HuH-7.5 (cell line): Measurements from ENCODE around the gene NPHP4.

ENCODE experiments used
- DNase-seq: peaks from one replicate; pipeline ENCODE4 v3.0.0; 2011; ENCODE audit warnings: low spot score

The NPHP4 gene

DNA sequence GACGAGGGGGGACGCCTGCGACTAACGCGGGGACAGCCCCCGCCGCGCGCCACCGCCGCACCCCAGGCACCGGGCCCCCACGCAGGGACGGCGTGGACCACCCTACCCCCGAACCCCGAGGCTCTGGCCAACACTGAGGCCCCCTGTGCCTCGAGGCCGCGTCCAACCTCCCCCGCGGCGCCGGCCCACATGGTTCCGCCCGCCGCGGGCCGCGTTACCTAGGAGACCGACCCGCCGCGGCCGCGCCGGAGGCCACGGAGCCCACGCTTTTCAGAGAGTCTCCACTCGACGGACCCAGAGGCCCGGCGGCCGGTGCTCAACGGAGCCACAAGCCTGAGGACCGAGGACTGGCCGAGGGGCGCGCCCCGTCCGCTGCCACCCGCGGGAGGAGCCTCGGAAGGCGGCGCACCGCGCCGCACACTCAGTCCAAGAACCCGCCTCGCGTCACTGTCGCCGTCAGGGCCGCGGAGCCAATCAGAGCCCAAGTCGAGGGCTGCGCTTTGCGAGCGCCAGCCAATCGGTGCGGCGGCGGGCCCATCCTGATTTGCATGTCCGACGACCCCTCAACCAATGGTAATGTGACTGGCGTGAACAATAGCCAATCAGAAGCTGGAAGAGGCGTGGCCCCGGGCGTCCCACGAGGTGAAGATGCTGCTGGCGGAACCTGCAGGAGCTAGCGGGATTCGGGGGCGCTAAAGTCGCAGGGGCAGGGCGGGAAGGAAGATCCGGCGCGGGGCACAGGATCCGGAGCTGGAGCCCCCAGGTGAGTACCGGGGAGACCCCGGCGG, at the start of gene NPHP4:
TSS of gene NPHP4 (minus strand) at position 400 of the 788 bp plus-strand sequence. CDS start 6,136 bp downstream, outside the sequence.
- DNase-seq, result peak; percentile 100

DNA sequence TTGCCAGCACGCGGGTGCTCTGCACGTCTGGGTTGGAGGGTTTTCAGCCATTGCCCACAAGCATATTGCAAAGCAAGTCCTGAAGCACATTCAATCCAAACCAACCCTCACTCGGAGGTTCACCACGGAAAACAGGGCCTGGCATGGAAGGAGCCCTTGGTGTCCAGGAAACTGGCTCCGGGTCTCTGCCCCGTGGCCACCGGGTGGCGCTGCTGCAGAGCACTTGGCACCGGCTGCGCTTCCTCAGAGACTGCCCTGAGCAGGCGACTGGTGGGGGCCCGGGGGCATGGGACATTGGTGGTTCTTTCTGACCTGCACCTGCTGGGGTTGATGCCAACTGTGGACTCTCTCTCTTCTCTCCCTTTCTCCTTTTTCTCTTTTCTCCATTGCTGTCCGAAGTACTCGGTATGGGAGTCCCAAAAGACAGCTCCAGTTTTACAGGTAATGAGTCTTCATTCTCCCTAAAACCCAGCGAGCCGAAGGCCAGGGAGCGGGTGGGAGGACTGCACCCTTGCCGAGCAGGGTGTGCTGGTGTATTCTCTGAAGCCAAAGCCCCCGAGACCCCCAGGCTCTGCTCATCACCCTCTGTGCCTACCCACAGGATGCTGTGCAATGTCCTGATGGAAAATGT, 49.3 kb upstream of the NPHP4 start:
- DNase-seq, result peak; percentile 74

DNA sequence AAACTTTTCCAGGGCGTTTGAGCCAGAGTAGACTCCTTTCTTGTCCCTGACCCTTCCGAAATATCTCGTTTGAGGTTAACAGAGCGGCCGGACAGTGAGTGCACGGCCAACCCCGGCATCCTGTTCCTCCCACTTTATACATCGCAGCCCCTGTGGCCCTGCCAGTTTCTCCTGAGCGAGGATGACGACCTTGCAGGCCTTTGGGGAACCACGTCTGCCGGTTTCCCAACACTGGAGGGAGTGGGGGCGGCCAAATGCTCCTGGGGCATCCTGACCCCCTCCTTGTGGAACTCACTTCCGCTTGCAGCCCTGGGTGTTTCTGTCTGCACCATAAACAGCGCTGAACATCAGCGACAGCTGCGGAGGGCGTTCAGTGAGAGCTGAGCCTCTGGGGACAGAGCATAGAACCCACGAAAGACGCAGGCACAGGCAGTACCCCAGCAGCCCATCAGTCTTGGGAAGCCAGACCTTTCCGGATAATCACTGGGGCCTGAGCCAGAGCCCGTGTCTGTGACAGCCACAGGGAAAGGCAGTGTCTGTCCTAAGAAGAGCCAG, 48.7 kb upstream of the NPHP4 start:
- DNase-seq, result no peak

DNA sequence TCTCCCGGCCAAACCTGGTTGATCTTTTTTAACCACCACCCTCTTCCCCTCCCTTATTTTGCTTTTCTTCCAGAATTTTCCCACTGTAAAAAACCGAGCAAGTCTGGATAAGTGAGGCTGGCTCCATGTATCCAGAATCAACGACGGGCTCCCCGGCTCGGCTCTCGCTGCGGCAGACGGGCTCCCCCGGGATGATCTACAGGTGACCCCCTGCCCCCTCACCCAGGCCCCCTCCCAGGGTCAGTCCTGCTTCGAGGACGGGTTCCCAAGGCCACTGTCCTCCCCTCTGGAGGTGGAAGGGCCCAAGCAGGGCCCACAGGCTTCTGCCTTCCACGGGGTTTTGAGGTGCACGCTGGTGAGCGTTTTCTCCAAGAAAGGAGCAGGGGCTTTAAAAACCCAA, 48.2 kb upstream of the NPHP4 start:
- no peak for DNase-seq

GRCh38 chr1:6039031-6039430, 46.8 kb upstream of the NPHP4 start:
- DNase-seq, result no peak

- no peak for DNase-seq
Measured at GRCh38 chr1:6038603-6039002, 46.4 kb upstream of the NPHP4 start.

DNA sequence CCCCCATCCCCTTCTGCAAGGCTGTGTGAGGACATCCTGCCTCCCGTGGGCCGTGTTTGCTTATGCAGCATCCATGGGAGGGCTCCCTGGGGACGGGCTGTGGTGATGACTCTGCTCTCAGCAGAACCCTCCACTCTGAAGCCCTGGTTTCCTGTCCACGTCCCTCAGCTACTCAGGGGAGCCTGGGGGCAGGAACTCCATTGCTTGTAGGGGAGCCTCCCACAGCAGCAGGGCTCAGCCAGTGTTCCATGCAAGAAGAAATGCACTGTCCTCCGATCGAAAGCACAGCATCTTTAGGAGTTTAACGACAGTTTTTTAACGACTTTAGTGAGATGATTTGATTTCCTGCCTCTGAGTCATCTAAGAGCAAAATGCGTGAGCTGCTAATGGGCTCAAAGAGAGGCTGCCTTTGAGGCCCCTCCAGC, 45.1 kb upstream of the NPHP4 start:
- no peak for DNase-seq

DNA sequence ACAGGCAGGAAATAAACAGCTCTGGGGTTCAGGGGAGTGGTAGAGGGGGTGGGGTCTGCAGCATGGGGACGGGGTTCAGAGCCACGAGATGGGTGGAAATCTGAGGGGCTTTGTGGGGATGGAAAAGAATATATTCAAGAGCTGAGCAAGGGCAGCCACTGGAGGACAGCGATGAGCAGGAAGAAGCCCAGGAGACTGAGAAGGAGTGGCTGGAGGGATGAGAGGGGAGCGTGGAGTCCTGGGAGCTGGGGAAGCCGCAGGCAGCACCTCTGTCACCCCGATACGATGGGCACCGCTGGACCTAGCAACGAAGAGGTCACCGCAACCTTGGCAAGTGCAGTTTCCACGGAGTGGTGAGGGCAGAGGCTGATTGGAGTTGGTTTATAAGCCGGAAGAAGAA, 43.5 kb upstream of the NPHP4 start:
- DNase-seq, result no peak

DNA sequence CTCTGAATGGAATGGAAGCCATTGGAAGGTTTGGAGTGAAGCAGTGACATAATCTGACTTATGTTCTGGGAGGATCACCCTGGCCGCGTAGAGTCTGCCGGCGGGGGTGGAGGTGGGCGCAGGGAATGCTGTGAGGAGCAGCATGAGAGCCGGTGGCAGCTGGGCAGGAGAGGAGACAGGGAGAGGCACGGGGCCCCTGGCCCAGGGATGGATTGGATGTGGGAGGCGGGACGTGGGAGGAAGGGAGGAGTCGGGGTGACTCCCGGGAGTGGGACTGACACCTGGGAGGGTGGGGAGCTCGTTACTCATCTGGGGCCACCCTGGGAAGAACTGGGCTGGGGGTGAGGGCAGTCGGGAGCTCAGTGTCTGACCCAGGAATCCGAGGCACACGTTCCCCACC, 43.1 kb upstream of the NPHP4 start:
- DNase-seq, result no peak

DNA sequence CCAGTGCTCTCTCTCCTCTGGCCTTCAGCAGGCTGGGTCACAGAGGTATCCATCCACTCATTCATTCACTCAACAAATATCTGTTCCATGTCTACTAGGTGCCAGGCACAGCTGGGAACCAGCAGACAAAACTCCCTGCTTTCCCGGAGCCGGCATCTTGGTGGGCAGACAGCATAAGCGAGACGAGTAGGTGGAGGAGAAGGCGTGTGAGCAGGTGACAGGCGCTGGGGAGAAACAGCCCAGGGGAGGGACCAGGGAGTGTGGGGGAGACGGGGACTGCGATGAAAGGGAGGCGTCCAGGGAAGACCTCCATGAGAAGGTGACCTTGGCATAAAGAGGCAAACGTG, 42.5 kb upstream of the NPHP4 start:
- DNase-seq, result no peak

GRCh38 chr1:6033986-6034749, 41.9 kb upstream of the NPHP4 start:
- DNase-seq, result peak; percentile 79

GRCh38 chr1:6033124-6033523, 40.9 kb upstream of the NPHP4 start:
- DNase-seq, result no peak

DNA sequence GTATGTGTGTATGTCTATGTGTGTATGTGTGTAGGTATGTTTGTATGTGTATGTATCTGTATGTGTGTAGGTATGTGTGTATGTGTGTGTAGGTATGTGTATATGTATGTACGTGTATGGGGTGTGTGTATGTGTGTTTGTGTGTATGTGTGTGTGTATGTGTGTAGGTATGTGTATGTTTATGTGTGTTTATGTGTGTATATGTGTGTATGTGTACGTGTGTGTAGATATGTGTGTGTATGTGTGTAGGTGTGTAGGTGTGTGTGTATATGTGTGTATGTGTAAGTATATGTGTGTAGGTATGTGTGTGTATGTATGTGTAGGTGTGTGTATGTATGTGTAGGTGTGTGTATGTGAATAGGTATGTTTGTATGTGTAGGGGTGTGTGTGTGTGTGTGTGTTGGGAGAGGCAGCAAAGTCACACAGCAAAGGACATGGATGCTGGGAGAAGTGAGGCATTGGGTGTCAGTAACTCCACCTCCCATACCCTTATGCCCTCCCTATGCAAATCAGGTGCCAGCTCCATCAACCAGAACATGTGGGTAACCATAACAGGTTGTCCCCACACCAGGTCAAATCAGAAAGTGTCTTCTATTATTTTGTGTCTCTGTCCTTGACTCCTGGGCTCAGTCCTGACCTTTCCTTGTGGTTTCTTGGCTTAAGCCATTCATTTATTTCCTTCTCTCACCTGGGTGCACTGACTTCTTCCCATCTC, 38.5 kb upstream of the NPHP4 start:
- DNase-seq, result no peak

DNA sequence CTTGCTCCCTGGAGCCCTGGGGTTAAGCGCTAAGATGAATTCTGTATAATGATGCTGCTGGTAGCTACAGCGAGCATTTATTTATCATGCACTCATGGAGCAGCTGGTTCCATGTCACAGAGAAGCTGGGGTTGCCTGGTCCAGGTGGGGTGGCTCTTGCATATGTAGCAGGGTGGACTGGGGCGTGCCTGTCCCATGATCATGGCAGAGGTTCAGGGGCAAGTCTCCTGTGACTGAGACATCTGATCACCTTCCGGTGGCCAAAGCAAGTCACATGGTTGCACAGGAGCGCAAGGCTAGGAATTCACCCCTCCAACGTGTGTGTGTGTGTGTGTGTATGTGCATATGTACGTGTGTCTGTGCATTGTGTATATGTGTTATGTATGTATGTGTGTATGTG, 37.9 kb upstream of the NPHP4 start:
- no peak for DNase-seq

DNA sequence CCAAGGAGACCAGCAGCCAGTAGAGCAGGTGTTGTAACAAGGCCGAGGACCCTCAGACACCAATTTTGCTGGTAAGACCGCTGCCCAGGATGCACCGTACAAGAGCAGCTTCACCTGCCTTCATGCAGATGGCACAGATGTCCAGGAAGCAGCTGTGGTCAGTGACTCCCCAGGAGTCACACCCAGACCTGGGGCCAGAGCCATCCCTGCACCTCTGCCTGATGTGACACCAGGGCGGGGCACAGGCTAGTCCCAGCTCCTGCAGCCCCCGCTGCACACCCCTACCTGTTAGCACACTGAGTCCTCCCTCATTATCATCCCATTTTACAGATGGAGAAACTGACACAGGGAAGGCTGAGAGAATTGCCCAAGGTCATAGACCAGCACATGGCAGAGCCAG, 37.1 kb upstream of the NPHP4 start:
- DNase-seq, result no peak

DNA sequence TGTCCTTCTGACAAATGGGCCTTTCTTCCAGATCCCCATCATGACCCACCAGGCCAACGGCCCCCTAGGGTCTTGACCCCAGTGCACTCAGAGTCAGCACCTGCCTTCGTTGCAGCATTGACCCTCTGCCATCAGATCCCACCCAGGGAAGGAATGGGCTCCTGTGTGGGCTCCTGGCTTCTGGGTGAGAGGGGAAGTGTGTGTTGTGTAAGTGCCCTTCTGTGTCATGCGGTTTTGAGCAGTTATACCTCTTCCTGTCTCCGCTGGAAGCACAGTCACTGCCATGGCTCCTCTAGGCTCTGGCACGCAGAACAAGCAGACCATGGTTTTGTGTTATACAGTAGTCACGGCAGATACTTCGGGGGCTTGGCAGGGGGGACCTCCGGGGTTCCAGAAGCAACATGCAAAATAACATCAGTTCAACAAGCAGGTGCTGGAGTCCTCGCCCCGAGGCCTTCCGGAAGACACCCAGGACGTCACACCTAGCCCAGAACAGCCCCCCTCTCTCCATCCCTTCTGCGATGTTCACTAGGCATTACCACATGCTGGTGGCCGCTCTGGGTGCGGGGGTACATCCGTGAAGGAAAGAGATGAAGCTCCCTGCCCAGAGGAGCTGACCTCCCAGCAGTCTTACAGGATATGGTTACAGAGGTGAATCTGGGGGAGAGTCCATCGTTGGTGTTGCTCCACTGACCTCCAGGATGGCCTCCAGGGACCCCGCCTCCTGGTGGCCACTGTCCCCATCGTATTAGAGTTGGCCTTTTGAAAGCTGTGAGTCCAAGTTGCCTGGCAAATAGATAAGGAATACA, 36.0 kb upstream of the NPHP4 start:
- DNase-seq, result no peak

DNA sequence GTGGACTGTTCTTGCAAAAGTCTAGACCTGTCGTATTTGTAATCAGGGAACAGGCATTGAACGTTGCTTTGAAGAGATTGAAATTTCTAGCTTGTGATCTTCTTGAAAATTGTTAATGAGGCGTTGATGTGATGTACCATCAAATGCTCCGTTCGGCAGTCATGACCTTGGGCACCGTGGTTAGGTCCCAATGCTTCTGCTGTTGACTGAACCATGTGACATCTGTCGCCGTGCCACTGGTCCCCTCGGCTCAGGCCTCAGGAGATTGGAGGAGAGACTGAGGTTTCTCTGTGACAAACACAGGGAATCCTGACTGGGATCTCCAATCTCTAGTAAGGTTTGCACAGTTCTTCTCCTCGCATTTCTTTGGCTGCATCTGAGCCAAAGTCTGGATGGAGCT, 35.4 kb upstream of the NPHP4 start:
- no peak for DNase-seq

DNA sequence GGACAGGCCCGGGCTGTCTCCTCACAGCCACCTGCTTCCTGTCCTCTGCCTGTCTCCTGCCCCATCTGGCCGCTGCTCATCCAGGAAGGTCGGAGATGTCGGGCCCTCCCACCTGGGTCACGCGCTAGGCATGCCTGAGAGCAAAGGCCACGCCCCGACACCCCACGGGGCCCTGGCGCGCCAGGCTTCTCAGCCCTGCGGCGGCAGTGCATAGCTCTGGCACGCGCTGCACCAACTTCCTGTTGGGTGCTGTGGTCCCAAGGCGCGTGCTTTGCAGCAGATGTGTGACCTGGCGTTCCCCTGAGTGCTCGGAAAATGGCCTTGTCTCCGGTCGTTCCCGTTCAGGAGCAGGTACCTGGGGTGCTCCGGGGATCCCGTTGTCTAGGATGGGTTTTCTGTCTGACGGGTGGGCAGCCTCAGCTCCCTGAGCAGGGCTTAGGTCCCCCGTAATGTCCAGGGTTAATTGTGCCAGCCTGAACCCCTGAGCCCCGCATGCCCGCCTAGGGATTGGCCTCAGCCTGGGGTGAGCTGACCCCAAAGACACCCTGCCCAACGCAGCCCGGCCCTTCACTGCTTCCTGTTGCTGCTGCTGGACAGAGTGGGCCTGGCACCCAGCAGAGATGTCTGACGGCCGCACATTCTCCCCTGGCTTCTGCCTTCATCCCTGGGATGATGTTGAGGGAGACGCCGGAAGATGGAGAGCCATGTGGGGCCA, 34.0 kb upstream of the NPHP4 start:
- DNase-seq, result no peak

GRCh38 chr1:6025269-6026094, 33.3 kb upstream of the NPHP4 start:
- no peak for DNase-seq

GRCh38 chr1:6024376-6024775, 32.2 kb upstream of the NPHP4 start:
- DNase-seq, result no peak
